HK-2 (cell line): ENCODE measurements around the gene SELENBP1.
A peak's percentile ranks its signal among the peaks of the same experiment; 100 is the strongest.

Experiments used
- DNase-seq: peaks from one replicate; pipeline ENCODE4 v3.0.0-alpha.2; 2018; ENCODE audit not compliant: unreplicated experiment

Gene SELENBP1

DNA sequence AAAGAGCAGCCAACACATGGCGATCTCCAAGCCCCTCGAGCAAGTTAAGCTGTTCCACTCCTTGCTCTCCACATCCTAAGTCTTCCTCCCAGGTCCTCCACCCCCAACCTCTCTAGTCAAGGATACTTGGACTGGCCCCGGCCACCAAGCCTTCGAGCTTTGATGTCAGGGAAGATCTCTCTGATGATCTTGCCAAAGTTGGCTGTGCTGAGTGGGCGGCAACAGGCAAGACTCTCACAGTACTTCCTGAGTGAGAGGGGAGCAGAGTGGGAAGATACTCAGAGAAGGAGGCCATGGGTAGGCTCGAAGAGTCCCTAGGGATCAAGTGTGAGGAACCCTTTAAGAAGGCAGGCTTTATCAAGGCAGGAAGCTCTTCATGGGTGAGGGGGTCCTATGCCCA lies 28.2 kb downstream of the SELENBP1 start:
- DNase-seq, result no peak

DNA sequence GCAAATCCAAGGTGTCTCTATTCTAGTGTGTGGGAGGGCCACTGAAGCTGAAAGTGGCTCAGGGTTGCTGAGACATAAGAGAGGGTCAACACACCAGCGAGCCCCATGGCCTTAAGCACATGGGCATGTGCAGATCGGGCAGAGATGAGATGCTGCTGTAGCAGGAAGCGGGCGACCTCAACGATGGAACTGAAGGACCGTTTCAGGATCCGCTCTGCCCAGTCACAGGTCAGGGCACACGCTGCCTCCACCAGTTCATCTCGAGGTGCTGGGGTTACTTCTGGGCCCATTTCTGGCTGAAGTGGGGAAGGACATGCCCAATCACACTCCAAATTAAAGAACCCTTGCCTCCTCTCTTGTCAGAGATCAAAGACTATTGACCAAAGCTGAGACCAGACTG lies 28.9 kb downstream of the SELENBP1 start:
- DNase-seq, result no peak

DNA sequence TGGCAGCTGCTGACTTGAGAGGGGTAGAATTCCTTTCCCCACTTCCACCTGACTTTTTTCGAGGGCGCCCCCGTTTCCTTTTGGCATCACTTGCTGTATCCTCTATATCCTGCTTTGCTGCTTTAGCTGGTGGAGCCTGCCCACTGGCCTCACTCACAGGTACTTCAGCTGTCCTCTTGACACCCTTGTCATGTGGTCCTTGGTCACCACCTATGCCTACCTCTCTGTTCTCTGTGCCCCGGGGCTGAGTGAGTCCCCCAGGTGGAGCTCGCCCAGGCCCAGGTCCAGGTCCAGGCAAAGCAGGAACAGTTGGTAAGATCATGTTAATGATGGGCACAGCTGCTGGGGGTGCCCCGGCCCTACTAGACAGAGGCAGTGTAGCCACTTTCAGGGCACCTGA lies 29.9 kb downstream of the SELENBP1 start:
- no peak for DNase-seq

DNA sequence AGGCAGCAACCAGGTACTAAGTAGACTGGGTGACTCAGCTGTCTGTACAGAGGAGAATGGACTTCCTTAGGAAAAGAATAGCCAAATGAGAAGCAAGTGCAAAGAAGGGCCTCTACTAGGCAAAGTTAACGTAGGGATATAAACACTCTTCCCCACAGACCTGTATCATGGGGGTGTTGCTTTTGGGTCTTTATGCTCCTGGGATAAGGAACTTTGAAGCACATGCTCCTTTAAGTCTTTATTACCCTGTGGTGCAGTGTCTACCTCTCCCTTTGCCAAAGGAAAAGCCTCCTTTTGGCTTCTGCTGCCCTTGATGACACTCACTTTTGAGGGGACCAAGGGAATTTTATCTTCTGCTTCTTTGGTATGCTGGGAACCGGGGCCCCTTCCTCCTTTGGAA lies 30.5 kb downstream of the SELENBP1 start:
- DNase-seq, result no peak

DNA sequence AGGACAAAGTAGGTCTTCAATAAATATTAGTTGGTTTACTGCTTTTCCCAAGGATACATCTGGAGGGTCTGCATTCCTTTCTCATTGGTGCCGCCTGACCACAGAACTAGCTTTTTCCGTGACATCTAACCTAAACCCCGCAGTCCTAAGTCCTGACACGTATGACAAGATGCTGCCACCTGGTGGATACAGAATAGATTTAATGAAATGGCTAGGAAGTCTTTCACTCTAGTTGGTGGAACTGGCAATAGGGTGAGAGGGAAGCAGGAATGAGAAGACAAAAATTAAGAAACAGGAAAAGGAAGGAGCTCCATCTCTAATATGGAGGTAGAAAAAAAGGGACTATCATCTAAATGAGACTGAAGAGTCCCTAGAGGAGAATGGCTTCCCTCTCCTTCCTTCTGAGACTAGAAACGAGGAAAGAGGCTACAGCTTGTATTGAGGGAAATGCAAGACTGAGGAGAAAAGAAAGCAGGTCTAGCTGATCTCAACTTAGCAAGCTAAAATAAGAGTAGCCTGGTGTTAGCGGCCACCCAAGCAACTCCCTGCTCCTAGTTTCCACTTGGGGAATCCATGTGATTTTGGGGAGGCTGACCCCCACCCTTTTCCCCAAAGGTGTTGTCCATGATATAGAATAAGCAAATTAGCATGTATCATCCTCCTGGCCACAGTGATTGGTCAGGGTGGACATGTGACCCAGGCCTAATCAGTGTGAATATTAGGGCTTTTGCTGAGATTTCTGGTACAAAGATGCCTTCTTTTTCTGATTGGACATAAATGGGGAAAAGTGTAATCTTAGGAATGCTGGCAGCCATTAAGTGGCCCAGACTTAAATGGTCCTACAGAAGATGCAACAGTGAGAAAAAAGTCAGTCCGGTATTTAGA lies 31.4 kb downstream of the SELENBP1 start:
- peak; percentile 49 for DNase-seq

DNA sequence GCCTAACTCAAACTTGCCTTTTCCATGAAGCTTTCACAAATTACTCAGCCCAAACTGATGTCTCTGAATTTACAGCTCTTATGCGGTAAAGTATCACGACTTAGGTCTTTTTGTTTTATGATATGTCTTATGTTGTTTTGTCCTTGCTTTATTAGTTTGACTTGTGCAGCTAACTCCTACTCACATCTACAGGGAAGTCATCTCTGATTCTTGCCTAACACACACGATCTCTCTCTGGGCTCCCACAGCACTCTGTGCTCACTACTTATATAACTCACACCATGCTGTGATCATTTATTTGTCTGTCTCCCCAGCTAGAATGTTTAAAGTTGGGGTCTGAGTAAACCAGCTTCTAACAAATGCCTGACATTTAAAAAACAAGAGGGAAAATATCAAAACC lies 35.9 kb downstream of the SELENBP1 start:
- no peak for DNase-seq

DNA sequence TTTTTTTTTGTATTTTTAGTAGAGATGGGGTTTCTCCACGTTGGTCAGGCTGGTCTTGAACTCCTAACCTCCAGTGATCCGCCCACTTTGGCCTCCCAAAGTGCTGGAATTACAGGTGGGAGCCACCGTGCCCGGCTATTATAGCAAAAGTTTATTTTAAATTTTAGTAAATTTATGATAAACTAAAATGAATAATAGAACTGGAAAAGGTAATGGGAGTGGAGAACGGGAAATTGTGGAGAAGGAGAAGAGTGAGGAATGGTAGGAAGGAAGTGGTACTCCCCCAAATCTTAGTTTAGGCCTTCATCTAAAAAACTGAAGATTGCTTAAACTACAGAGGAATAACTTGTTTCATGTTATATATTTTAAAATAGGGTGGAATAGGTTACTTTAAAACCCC lies 37.7 kb downstream of the SELENBP1 start:
- DNase-seq, result no peak

DNA sequence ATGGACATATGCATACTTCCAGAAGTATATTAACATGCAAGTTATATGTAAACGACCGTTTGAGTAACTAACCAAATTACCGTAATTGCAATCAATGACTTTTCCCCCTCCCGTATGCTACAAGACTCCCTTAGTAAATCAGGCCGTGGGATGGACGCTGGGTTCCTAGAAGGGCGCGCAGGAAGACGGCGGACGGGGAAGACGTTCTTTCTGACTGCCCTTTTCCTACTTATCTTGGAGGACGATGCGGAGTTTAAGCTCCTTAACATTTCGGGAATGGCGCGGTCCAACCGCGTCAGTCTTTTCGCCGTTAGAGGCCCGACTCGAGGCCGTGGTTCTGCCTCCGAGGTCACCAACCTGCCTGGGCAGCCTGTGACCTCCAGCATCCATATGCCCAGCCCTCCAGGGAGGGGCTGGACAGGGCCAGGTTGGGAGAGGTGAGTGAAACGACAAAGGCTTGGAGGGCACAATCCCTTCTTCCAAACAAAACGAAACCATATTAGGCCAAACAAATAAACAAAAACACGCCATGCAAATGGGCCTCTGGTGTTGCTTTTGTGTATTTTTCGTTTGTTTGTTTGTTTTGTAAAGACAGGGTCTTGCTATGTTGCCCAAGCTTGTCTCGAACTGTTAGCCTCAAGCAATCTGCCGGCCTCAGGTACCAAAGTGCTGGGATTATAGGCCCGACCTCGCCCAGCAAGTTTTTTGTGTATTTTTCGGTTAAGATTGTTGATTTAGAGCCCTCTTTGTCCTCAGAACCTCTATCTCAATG lies 44.4 kb downstream of the SELENBP1 start:
- no peak for DNase-seq

DNA sequence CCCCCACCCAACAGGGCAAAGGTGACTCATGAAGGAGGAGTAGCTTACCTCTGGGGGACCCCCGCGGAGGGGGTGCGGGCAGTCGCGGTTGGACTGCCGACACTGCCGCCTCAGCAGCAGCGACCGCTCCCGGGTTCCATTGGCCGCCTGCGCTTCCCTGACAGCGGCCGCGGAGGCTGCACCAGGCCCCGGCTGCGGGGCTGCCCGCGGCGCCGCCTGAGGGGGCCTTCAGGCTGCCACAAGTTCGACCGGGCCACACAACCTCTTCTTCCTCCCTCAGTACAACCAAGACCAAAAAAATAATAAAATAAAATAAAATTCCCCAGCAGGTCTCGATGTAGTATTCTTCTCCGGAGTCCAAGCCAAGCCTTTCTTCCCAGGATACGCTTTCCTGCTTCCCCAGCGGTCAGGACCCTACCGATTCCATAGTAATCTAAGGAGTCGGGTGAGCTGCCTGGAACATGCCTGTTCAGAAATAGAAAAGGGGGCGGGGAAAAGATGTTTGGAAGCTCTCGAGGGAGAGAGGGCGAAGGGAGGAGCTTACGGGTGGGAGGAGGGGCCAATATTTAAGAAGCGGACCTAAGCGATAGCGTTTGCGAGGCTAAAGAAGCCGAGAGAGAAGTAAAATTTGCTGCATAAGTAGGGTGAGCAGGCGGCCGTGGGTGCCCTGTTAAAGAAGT lies 45.1 kb downstream of the SELENBP1 start, which contains the start of gene PI4KB:
Gene PI4KB, minus strand, starts transcription at position 194 of the 680 bp plus-strand sequence. CDS start 10,935 bp downstream, outside the sequence.
- peak; percentile 87 for DNase-seq

DNA sequence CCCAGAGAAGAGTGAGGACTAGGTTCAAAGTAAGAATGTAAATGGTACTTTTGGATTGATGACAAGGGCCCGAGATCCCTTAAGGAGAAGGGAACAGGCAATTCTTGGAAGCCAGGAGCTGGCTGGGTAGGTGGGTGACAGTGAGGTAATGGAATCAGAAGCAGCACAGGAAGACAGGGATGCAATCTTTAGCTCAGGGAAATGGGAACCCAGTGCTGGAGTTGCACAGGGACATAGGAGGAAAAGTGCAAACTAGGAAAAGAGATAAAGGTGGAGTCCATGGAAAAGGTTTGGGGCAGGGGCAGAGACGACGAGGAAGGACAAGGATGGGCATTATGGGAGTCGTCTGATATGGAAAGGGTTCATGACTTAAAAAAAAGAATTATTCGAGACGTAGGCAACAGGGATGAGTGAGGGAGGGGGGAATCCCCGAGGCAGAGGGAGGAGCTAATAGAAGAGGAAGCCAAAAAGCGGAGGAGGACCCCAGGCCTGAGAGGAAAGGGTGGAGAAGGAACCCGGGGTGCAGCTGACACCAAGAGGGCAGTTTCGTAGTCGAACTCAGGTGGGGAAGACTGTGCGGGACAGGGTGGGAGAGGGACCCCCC lies 45.8 kb downstream of the SELENBP1 start:
- DNase-seq, result no peak

DNA sequence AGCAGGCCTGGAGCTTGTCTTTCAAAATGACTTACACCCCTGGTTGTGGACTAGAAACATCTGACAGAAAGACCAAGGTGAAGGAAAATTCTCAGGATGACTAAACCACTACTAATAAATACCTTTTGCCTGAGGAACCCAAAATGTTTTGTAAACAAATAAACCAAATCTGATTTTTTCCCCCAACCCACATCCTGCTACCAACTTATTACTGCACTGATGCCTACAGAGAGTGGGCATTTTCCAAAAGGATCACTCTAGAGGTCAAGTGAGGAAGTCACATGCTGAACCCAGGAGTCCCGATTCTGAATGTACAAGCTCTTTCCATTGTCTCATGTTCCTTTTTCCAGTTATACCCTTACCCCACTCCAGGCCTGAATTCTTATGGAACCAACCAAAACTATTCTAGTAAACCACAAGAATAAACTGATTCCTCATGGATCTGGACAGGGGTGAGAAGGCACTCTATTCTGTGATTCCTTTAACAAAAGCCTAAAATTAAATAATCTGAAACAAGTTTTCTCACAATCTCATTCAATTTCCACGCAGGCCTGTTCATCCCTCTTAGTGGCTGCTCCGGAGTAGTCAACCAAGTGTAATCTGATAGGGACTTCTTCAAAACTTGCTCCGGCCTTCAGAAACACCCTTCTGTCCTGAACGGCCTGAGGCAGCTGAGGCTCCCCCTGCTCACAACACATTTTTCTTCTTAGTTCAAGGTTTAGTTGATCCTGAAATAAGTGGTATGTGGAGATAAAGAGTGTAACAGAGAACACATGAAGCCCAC lies 46.7 kb downstream of the SELENBP1 start:
- no peak for DNase-seq

DNA sequence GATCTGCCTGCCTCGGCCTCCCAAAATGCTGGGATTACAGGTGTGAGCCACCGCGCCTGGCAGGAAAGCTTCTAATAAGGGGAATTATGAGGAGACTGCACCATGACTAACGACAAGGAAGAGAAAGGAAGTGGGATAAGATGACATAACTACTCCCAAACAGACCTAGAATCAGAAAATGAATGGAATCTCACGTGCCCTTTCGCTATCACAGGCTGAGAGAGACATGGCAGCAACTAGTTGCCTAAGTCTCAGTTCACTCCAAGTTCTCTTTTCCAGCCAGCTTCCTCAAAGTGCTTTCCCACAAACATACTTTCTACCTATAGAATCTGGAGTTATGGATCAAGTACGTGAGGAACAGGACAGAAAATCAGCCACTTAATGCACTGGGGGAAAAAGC lies 47.3 kb downstream of the SELENBP1 start:
- no peak for DNase-seq

DNA sequence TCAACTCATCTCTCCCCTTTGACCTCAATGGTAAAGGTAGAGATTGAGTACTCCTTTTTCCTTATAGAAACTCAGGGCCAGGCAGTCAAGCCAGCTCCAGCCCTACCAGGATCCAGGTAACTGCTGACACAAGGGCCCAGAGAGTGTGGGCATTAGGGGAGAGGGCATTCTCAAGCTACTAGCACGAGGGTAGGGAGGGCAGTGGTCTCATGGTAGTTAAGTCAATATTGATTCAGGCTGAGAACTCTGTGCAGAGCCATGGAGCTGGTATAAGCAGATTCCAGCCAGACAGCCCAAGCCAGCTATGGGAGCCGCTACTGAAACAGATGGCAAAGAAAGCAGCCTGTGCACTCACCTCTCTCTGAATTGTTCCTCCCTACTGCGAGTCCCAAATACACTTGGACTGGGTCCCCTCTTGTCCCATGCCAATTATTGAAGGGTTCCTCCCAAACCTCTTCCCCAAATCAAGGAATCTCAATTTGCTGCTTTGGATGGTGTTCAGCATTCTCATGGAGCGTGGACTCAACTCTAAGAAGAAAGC lies 48.0 kb downstream of the SELENBP1 start:
- DNase-seq, result no peak

DNA sequence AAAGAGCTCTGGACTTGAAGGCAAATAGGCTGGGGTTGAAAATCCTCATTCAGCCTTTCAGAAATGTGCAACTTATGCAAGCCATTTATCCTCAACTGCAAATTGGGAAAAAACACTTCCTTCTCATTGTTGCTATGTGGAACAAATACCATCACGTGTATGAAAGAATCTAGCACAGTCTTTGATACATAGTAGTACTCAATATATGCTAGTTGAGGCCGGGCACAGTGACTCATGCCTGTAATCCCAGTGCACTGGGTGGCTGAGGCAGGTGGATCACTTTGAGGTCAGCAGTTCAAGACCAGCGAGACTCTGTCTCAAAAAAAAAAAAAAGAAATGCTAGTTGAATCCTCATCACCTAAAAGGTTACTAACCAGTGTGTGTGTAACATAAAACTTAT lies 53.5 kb downstream of the SELENBP1 start:
- no peak for DNase-seq

DNA sequence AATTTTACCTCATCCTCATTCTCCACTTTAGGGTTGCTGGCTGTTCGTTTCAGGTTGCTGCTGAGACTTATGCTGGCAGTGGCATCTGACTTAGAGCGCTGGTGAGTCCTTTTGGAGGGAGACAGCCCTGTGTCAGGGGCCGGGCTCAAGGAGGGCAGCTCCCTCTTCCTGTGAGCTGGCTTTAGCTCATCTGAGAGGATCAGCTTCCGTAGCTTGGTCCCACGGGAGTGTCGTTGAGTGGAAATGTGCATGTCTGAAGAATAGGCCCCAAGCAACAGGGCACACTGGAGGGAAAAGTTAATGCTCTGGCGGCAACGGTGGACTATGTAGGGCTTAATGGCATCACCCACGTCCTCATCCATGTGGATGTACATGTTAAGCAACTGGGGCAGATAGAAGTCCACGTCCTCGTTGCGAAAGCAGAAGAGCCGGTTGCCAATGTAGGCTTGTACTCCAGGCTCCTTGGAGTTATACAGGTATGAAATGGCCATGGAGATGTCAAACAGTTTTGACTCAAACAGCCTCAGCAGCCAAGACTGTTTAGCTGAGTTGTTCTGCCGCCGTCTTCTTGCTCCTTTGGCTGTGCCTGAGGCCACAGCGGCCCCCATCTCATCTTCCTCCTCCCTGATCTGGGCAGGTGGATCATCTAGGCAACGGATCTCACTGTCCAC lies 56.8 kb downstream of the SELENBP1 start:
- no peak for DNase-seq
